ENCODE measurements around the gene METTL26.

DNA sequence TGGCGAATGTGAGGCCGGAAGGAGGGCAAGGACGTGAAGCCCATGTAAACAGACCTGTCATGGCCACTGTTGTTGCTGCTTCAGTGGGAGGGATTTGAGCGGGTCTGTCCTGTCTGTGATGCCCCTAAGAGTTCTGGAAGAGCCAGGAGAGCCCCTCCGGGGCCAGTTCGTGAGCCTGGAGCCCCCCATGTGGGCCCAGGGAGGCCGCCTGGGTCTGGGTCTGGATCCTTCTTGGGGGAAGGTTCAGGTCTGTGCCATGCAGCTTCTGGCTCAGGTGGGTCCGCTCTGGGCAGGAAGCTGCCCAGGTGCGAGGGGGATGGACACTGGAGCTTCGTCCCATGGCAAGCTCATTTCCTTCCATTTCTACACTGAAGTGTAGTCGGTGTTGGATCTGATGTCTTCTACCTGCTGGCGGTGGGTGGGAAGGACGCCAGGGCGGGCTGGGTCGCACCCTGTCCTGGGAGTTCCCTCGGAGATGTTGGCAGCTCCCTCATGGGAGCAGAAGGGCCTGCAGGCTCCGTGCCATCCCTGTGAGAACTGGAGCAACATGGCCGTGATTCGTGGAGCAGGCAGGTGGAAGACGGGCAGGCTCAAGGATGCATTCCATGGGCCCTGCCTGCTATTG lies 16.5 kb downstream of the METTL26 start:
- TF ChIP-seq GATA3 (IDR thresholded peaks at IDR 0.05; ENCODE audit: low read depth, low read length) (no peak), GATA2 (IDR thresholded peaks at IDR 0.05; ENCODE audit: low read depth, low read length) (no peak)
